GM12801 (cell line): ENCODE data around the gene FKBP10.

Experiments
- TF ChIP-seq, protein P1 (sequence below): IDR thresholded peaks from one replicate; pipeline ENCODE4 v1.5.1; 2011; ENCODE audit warnings: control low read depth; ENCODE audit not compliant: insufficient read length; ENCODE audit errors: extremely low read depth

Gene FKBP10

DNA sequence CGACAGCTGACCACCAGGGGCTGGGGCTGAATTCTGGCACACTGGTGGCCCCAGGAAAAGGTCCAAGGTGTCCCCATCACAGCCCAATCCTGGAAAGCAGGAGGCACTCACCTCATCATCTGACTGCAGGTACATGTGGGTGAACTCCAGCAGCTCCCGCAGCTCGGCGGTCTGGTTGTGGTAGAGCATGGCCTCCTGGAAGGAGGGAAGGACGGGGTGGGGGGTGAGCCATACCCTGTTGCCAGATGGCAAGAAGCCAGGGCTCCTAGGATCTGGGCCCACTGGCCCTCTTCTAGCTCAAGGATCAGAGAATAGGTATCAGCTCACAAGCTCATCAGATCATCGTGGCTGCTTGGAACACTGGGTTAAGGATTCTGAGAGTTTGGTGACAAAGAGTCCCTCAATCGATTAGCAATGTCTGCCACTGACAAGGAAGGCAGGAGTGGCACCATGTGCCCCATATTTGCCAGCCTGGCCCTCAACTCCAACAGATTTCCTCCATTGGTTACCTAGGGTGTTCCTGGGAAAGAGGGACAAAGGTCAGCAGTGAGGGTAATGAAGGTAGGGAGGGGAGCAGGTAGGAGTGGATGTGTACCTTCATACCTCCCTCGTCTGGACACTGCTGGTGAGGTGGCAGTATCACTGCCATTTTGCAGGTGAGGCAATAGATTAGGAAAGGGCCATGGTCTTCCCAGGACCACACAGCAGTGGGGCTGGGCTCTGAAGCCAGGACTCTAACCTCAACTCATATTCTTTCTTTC is 5.9 kb upstream of the FKBP10 start:
- TF ChIP-seq, protein P1, sequence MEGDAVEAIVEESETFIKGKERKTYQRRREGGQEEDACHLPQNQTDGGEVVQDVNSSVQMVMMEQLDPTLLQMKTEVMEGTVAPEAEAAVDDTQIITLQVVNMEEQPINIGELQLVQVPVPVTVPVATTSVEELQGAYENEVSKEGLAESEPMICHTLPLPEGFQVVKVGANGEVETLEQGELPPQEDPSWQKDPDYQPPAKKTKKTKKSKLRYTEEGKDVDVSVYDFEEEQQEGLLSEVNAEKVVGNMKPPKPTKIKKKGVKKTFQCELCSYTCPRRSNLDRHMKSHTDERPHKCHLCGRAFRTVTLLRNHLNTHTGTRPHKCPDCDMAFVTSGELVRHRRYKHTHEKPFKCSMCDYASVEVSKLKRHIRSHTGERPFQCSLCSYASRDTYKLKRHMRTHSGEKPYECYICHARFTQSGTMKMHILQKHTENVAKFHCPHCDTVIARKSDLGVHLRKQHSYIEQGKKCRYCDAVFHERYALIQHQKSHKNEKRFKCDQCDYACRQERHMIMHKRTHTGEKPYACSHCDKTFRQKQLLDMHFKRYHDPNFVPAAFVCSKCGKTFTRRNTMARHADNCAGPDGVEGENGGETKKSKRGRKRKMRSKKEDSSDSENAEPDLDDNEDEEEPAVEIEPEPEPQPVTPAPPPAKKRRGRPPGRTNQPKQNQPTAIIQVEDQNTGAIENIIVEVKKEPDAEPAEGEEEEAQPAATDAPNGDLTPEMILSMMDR = no peak

DNA sequence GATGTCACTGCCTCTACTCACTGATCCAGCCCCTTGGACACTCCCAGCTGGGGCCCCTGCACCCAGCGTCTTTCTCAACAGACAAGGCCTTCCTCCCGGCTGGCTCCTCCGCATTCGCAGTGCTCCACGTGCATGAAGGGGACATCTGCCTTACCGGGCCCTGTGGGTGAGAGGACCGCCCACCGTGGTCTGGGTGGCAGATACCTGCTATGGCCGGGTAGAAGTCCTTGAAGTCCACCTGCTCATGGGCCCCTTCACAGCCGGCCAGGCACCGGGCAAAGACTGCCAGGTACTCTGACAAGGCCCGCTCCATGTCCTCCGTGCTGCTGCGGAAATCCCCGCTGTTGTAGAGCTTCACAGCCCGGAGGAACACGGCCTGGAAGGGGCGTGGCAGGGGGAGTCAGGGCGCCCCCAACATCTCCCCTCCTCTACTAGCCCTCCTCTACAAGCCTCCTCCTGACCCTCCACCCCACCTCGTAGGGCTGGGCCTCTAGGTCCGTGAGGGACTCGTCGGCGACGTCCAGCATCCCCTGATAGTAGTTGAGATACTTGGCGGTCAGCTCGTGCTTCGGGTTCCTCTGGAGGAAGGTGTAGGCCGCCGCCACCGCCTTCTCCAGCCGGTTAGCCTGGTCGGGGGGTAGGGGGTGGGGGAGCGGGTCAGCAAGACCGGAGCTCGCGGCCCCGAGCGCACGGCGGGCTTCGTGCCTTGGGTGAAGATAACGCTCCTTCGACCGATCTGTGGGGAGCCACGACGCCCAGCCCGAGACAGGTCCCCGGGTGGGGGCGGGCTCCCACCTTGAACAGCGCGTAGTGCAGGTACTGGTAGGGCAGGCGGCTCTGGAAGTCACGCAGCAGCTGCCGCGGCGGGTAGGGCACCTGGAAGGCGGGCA is 1.9 kb upstream of the FKBP10 start:
- TF ChIP-seq, protein P1 = no peak

DNA sequence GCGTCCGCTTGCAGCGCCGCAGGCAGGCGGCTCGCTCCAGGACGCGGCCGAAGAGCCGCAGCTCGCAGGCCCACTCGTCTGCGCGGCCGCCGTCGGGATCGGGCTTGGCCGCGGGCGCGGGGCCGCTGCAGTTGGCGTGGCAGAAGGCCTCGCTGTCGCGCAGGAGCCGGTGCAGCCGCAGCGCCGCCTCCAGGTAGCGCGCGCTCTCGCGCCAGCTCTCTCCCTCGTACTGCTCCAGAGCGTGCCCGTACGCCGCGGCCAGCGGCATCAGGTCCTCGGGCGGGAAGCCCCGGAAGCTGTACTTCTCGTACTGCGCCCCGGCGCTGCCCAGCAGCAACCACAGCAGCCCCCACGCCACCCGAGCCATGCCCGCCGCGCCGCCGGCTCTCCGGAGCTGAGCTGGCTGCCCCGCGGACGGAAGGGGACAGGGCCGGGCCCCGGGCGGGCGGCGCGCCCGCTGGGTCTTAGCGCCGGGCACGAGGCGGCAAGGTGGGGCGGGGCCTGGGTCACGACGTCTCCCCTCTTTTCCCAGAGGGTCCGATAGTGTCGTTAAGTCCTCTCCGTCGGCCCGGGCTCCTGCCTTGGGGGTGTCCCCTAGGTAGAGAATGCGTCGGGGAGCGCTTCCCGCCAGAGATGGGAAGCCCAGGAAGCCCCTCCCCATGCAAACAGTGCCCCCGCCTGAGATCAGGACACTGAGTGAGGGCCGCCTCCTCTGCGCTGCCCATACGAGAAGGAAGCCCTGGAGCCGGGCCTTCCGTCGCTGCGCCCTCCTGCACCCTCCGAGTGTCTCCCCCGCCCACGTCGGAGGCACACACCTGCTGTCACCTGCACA is 1.0 kb upstream of the FKBP10 start, which contains the start of gene P3H4:
TSS of gene P3H4 (minus strand) at position 401 of the 832 bp plus-strand sequence. CDS start at position 367, 34 bp downstream.
- TF ChIP-seq, protein P1 = no peak

DNA sequence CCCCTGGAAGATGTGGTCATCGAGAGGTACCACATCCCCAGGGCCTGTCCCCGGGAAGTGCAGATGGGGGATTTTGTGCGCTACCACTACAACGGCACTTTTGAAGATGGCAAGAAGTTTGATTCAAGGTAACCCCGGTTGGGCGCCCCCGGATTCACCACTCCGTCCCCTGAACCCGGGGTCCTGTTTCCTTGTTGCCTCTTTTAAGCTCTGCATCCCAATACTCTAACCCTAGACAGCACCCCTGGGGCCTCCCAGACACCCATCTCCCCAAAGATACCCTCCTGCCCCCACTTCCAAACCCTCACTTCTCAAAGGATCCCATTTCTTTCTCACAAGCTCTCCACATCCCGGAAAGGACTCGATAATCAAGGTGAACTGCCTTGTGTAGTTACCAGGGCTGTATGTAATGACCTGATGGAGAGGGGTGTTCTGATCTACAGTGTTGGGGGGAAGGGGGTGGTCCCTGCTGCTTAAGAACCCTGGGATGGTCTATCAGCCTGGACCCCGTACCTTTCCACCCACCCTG is 412 bp downstream of the FKBP10 start:
- TF ChIP-seq, protein P1 = no peak

DNA sequence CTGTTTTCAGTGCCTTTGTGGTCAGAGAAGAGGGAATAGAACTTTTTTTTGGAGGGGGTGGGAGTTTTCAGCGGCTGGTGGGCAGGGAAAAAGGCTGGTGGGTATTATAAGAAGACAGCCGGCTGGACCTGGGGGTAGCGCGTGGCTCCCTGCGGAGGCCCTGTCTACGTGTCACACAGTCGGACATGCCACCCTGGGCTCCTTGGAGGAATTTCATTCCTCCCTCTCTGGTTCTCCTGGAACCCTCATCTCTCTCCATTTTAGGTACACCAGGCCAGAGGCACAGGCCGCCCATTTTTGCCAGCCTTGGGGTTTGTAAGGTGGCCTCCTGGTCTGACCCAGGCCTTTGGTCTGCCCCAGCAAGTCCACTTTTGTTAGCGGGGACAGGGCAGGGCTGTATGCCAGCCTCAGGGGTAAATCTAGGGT is 908 bp downstream of the FKBP10 start:
- TF ChIP-seq, protein P1 = no peak

DNA sequence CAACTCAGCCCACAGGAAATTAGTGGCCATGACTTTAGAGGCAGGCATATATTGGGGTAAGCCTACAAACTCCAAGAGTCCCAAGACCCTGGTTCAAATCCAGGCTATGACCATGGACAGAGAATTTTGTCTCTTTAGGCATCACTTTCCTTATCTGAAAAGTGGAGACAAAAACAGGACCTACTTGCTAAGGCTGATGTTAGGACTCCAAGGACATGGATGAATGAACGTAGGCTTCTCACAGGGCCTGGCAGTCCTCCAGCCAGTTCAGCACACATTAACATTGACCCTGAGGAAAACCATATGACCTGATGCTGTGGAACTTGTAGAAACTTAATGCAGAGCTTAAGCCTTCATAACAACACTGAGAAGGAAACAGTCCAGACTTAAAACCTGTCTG is 1.4 kb downstream of the FKBP10 start:
- TF ChIP-seq, protein P1 = no peak
